GM19328 (cell line): ENCODE measurements around the gene CALHM6.

ENCODE experiments used
- ATAC-seq: cut with Tn5 transposase; IDR thresholded peaks from one replicate; pipeline ENCODE4 v1.9.1; 2021; ENCODE audit warnings: mild to moderate bottlenecking, moderate library complexity; ENCODE audit not compliant: unreplicated experiment

Gene CALHM6

DNA sequence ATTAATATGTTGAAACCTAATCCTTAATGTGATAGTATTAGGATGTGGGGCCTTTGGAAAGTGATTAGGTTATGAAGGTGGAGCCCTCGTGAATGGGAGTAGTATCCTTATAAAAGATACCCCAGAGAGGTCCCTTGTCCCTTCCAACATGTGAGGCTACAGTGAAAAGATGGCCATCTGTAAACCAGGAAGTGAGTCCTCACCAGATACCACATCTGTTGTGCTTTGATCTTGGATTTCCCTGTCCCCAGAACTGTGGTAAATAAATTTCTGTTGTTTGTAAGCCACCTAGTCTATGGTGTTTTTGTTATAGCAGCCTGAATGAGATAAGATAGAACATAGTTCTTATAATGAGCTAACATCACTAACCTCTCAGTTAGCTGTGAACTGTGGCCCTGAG, 16.6 kb upstream of the CALHM6 start:
- no peak for ATAC-seq

DNA sequence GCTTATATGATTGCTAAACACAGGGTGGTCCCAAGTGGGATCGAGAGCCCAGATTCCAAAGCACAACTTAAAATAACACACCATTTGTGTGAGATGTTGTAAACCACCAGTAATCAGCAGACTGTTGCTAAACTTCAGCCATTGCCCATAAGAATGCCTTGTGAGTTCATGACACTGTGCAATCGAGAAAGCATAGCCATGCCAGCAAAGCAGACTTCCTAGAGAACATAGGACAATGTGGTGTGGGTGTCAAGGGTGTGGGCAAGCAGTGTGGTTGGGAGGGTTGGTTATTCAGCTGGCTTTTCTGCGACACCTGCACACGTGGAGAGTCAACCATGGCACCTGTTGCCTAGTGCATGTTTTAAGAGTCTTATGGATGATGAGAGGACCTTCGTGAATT, 16.1 kb upstream of the CALHM6 start:
- no peak for ATAC-seq

DNA sequence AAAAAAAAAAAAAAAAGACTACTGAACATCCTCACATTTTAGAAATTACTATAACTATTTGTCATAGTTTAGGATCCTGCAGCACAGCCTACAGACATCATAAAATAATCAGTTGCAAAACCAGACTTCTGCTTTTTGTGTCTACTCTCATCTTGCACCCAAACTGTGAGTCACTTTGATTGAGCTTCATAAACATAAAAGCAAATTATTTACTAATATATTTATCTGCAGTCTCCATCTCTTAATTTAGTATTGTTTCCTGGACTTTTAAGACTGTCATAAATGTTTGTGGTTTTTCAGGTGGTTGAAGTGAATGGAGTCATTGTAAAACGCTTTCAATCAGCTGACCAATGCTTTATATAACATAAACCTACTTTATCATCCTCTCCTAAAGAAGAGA, 14.8 kb upstream of the CALHM6 start:
- ATAC-seq = no peak

DNA sequence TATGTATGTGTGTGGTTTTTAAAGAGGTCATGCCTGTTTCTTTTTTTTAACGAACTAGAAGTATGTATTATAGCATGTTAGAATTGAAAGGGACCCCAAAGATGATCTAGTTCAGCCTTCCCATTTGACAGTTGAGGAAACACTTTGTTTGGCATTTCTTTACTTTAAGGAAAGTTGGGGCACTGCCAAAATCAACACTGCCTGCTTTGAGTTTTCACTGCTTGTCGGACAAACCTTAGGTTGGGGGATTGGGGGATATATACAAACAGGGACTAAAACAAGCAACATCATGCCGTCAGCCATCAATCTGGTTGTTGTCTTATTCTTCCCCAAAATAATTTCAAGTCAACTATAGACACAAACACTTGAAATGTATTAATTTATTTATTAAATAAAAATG, 14.1 kb upstream of the CALHM6 start:
- ATAC-seq = no peak

DNA sequence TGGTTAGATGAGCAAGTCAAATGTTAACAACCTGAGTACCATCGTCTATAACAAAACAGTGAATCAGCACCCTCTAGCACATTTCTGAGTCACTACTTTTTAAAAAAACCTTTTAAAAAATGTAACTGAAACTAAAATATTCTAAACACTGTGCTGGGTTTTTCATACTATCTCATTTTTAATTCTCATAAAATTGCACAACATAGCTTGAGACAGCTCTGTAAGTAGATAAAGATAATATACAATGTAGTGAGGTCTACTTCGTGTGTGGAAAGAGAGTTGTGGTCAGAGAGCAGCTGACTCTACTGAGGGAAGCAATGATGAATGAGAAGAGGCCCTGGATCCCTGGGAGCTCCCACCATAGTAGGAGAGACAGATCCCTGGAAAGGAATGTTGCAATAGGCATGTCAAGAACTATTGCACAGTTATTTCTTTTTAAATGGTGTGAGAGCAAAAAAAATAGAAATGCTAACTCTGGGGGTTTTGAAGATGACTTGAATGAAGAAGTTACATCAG, 13.6 kb upstream of the CALHM6 start:
- no peak for ATAC-seq

DNA sequence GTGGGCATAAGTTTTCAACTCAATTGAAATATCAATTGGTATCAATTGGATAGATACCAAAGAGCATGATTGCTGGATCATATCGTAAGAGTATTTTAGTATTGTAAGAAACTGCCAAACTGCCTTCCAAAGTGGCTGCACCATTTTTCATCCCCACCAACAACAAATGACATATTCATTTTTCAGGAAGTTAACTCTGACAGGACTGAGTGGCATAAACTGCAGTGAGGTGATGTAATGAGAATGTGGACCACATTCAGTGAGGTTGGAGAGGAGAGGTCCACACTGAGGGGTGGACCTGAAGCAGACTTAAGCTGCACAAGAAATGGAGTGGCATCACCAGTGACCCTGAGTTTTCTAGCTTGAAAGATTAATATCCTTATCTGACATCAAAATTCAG, 11.6 kb upstream of the CALHM6 start:
- ATAC-seq = no peak

DNA sequence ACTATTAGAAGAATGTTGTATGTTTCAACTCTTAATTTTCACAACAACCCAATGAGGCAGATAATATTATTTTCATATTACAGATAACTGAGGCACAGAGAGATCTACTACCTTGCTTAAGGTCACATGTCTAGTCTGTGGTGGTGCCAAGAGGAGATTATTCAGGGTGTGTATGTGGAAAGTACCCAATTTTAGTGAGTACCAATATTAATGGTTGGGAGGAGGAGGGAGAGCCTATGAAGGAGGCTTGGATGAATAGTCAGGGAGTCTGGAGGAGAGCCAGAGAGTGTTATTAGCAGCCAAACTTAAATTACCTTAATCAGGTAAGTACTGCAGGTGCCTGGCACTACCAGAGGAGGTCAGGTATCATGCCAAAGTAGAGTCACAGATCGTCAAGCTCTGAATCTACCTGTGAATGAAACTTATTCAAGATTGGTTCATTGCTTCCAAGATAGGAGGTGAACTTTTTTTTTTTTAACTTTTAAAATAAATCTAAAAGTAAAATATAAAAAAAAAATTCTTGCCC, 10.9 kb upstream of the CALHM6 start:
- ATAC-seq = no peak

DNA sequence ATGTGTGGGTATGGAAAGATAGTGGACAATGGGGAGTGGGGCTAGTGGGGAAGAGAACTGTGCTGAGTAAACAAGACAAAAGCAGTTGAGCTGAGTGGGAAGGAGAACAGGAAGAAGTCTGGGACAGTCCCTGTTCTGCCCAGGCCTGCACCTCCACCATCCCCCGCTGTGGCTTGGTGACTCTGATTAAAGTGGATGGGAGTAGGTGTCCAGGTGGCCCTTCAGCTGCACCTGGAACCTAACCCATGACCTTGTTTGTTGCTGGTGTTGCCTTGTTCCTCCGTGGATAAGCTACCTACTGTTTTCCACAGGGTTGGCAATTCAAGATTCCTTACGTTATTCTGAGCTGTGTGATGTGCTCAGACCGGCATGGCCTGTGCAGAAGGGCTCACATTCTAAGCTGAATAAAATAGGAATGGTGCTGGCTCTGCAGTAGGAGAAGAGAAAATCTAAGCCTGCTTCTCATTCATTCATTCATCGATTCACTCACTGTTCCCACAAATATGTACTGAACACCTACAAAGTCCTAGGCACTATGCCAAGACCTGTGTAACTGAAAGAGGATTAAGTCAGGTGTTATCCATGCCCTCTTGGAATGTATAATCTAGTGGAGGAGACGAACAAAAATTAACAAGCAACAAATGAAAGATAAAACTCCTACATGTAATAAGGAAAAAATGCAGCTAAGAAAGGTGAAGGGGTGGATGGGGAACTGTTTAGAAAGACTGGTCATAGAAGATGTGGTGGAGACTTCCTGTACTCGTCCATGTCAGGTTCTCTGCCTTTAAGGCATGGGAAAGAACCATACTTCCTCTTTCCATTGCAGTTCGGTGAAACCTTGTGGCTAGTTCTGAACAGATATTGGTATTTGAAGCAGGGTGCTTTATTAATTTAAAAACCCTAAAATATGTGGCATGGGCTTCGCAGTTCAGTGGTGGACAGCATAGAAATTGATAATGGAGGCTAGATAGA, 10.1 kb upstream of the CALHM6 start:
- peak; percentile 87 for ATAC-seq

DNA sequence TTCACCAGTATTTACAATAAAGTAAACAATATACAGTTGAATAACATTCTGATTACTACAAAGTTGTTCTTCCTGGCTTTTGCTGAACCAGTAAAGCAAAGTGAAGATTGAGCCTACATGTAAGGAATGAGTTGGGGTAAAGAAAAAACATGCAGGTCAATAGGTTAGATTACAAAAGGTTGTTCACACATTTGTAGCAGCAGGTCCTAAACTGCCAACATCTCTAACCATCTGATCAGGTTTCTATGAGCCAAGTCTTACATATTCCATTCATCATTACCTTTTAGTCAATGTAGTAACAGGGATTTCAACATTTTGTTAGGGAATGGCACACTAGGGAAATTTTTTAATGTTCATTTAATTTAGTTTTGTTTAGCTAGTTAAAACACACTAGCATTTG, 9.3 kb upstream of the CALHM6 start:
- ATAC-seq = no peak

DNA sequence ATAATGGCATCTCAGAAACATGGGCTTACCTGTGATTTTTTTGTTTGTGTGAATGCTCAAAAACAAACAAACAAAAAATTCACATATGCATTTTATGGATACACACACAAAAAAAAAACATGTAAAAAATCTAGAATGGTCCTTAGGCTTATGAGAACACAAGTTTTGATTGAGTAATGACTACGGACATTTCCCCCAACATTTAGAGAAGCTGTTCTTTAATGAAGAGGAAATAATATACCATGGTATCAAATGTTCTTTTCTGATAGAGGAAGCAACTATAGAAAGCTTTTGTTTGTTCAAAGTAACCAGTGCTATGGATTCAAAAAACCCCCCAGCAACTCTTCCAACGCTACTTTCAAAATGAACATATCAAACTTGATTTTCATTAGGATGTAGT, 8.6 kb upstream of the CALHM6 start:
- no peak for ATAC-seq

DNA sequence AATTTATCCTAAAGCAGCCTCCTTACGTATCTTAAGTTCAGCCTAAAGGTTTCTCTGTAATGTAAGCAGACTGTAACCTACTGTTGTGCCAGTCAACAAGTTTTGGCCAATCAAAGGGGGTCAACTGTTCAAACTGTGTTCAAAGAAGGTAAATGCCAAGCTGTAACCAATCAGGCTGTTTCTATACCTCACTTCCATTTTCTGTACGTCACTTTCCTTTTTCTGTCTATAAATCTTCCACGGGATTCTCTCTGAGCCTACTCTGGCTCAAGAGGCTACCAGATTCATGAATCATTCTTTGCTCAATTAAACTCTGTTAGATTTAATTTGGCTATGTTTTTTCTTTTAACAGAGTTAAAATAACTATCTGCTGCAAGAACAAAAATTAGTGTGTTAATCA, 5.1 kb upstream of the CALHM6 start:
- no peak for ATAC-seq

DNA sequence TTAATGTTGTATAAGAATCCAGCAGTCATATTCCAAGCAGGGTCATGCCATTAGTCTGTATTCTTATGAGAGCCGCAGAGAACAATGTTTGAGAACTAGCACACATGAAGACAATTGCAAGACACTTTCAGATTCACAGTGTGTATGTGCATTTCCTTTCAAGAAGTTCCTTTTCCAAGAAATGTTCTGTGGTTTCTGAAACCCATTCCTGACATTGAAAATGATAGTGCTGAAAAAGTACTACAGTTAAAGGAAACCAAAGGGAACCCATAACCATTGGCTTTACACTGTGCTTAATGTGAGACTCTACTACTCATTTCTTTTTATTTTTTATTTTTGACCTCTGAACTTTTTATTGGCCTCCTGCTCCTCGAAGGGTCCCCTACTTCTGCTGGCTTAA, 4.2 kb upstream of the CALHM6 start:
- no peak for ATAC-seq

DNA sequence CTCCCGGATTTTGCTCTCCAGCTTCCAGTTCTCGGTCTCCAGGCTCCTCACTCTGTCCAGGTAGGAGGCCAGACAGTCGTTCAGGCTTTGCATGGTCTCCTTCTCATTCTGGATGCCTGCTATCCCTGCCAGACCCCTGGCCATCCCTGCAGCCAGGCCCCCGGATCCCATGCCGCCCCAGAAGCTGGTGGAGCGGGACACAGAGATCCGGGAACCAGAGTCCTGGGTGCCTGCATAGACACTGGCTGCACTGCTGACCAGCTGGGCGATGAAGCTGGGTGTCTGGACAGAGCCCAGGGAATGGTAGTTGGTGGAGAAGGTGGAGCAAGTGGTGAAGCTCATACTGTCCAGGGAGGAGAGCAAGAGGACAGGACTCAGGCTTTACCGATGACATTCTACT, 2.9 kb upstream of the CALHM6 start:
- ATAC-seq = no peak

DNA sequence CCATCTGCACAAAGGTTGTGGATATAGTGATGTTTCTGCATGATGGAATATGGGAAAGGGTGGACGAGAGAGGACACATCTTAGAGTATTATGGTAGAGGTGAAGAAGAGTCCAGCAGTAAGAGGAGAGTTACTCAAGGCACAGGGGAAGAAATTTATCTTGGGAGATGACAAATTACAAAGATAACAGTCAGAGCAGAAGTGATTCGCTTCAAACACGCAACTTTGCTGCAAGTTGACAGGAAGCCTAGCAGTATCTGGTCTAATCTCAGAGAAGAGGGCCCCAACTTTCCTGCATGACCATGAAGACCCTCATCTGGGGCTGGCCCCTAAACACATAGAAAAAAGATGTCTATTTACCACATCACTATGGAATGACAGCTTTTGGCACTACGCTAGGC, 1.2 kb upstream of the CALHM6 start:
- ATAC-seq = no peak

DNA sequence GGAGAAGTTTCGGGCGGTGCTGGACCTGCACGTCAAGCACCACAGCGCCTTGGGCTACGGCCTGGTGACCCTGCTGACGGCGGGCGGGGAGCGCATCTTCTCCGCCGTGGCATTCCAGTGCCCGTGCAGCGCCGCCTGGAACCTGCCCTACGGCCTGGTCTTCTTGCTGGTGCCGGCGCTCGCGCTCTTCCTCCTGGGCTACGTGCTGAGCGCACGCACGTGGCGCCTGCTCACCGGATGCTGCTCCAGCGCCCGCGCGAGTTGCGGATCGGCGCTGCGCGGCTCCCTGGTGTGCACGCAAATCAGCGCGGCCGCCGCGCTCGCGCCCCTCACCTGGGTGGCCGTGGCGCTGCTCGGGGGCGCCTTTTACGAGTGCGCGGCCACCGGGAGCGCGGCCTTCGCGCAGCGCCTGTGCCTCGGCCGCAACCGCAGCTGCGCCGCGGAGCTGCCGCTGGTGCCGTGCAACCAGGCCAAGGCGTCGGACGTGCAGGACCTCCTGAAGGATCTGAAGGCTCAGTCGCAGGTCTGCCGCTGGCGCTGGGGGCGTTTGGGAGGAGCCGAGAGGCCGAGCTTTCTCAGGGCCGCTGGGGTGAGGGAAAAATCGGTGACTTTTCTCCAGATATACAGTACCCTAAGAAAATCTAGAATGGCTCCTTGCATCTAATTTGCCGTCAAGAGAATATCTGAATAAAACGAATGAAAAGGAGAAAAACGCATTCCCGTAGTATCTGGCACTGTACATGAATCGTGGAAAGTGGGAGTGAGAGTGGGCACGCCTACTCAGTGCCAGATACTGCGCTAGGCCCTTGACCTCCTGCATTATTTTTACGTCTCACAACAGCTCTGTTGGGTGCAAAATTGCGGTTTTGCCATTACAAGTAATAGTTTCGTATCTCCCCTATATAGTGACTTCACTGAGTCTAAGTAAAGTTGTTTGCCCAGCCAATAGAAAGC, 1.0 kb downstream of the CALHM6 start:
- peak; percentile 91 for ATAC-seq

DNA sequence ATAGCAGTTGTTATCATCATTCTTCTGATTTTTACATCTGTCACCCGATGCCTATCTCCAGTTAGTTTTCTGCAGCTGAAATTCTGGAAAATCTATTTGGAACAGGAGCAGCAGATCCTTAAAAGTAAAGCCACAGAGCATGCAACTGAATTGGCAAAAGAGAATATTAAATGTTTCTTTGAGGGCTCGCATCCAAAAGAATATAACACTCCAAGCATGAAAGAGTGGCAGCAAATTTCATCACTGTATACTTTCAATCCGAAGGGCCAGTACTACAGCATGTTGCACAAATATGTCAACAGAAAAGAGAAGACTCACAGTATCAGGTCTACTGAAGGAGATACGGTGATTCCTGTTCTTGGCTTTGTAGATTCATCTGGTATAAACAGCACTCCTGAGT, 2.1 kb downstream of the CALHM6 start:
- ATAC-seq = no peak

DNA sequence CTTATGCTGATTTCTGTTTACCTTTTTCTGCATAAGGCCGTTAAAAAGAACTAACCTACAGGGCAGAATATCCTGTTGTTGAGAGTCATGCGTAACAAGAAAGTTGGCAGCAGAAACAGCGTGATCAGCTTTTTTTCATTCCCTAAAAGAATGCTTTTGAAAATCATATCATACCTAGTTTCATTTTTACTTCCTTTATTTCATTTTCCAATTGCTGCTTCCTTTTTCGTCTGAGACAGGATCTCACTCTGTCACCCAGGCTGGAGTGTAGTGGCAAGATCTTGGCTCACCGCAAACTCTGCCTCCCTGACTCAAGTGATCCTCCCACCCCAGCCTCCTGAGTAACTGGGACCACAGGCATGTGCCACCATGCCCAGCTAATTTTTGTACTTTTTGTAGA, 4.1 kb downstream of the CALHM6 start:
- no peak for ATAC-seq

DNA sequence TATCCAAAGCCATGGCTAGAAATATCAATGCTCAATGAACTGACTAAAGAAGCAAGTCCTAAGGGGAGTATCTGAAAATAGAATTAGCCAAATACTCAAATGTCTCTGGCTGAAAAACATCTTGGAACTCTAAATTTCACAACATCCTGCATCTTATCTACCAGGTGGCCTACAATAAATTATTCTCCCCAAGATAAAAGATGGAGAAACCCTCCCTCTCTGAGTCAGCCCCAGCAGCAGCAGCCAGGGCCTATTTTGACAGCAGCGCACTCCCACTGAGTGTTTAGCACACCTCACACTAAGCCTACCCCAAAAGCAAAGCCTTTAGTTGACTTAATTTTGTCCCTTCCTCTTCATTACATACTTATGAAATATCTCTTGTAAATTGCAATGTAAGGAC, 5.9 kb downstream of the CALHM6 start:
- no peak for ATAC-seq

DNA sequence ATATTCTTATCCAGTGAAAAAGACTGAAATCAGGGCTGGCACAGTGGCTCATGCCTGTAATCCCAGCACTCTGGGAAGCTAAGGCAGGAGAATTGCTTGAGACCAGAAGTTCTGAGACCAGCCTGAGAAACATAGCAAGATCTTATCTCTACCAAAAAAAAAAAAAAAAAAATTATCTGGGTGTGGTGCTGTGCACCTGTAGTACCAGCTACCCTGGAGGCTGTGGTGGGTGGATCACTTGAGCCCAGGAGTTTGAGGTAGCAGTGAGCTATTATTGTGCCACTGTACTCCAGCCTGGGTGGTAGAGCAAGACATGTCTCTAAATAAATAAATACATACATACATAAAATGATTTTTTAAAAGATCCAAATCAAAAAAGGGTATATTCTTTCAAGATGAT, 6.3 kb downstream of the CALHM6 start:
- ATAC-seq = no peak

DNA sequence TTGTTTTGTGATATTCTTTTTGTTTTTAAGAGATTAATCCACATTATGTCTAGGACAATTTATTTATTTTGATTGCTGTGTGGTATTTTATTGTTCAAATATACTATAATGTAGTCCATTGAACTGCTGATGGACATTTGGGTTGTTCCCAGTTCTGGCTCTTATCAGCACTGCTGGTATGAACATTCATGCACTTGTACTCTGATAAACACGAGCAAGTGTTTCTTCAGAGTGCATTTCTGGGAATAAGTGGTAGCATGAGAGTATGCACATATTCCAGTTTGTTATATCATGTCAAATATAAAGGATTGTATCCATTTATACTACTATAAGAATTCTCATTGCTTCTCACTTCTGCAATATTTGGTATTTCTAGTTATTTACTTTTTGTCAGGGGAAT, 7.1 kb downstream of the CALHM6 start:
- ATAC-seq = no peak

DNA sequence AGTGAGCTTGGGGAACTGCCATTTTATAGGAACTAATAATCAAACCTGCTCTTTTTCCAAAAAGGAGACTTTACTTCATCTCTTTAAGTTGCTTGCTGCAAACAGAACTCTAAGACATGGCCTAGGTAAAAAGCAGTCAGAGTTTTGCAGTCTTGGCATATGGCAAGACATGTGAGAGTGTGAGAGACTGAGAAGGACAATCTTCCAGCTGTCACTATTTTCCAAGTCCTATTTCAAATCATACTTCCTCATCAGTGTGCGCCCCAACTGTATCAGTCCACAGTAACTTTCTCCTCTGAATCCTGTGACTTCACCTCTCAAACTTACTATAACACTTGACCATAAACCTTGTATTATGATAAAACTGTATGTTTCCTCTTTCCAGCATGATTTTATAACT, 10.4 kb downstream of the CALHM6 start:
- ATAC-seq = no peak
